Measurements from ENCODE around the gene CCNL2.
"Not testable (repeated sequence)": the region's sequence is repeated elsewhere in the genome, so short reads cannot be mapped to it uniquely, and the experiment has no call there.

GRCh38 chr1:1370094-1370493 is 29.0 kb downstream of the CCNL2 start:
- not testable (repeated sequence) for TF ChIP-seq CTCF (IDR thresholded peaks at IDR 0.05); EZH2 (IDR thresholded peaks at IDR 0.05; ENCODE audit: borderline replicate concordance, insufficient read depth, low read depth, low read length, poor library complexity, severe bottlenecking)
